Prostate gland (tissue), 2 donors: ENCODE results near the gene POP7. TPM values are rescaled to one million over a fixed set of nuclear protein-coding genes. Genes with fewer than 3 reads are reported as not detected.

Experiments used
- DNase-seq: peaks from one replicate; pipeline ENCODE4 v3.0.0-alpha.2; 2019; ENCODE audit warnings: low spot score
- H3K27ac ChIP-seq, 2 donors: fragments of 200-600 bp; sonication (generic); 2 replicates each; pipeline ENCODE4 v1.5.1; 2017 to 2019
- H3K27me3 ChIP-seq: fragments of 200-600 bp; sonication (generic); replicated peaks from 2 replicates; pipeline ENCODE4 v1.5.1; 2019; ENCODE audit not compliant: insufficient read depth
- H3K36me3 ChIP-seq, 2 donors: fragments of 200-600 bp; sonication (generic); 1 replicate in 1 of 2; 2 replicates in 1 of 2; pipeline versions ENCODE4 v1.5.1 to v1.8.1; 2017 to 2019
- H3K4me1 ChIP-seq: fragments of 200-600 bp; sonication (generic); replicated peaks from 2 replicates; pipeline ENCODE4 v1.5.1; 2019
- H3K4me3 ChIP-seq, 2 donors: fragments of 200-600 bp; sonication (generic); 2 replicates each; pipeline ENCODE4 v1.5.1; 2017 to 2019
- H3K9me3 ChIP-seq: fragments of 200-600 bp; sonication (generic); 2 replicates; pipeline ENCODE4 v1.5.1; 2017
- POLR2A ChIP-seq: fragments of 450-650 bp; IDR thresholded peaks from one replicate; pipeline ENCODE4 v1.6.1; 2016; ENCODE audit warnings: antibody characterized with exemption, mild to moderate bottlenecking
- POLR2AphosphoS5 ChIP-seq: sonication (generic); formaldehyde crosslinking; IDR thresholded peaks from one replicate; pipeline ENCODE4 v1.6.1; 2017; ENCODE audit warnings: antibody characterized with exemption
- WGBS: methylation state at CpG from one replicate; pipeline ENCODE4 v1.1.5; 2018; 5-methylcytosine and 5-hydroxymethylcytosine counted together
- intact Hi-C: fragments of 100-400 bp; cut with DNase I; formaldehyde crosslinking; loops from one replicate; pipeline ENCODE4 v1.14.2; 2022
- total RNA-seq, 2 donors: library from RNA; depleted of rRNA; stranded (reverse); fragments of >200 nt; gene quantifications; one replicate each; pipeline ENCODE4 v1.1.0, GENCODE V29; 2016
- TF ChIP-seq, protein P1 (sequence below), 4 experiments: fragments of 200-600 bp in 2 of 4; fragments of 450-650 bp in 2 of 4; sonication (generic) in 2 of 4; IDR thresholded peaks; 1 replicate in 3 of 4; 2 replicates in 1 of 4; pipeline ENCODE4 v1.5.1; 2016 to 2019; ENCODE audit warnings: antibody characterized with exemption in 4 of 4, mild to moderate bottlenecking in 2 of 4, moderate library complexity in 2 of 4

POP7 gene
- total RNA-seq, 2 donors from 2014 or later, result 41.4 to 45.2 TPM

DNA sequence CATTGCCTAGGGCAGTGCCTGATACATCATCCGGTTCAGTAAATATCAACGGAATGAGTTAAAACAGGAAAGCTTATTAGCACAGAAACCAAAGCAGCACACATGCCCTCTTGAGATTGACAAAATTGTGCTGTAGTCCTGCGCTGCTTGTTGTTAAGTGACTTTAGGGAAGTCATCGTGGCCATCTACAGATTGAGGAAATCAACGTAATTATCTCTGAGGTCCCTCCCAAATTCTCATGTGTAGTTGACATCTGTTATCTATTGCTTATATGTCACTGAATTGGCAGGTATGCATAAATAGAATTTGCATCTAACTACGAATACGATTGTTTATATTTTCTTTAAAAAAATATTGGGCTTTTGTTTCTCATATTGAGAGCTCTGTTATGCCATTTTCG, 35.8 kb upstream of the POP7 start:
- TF ChIP-seq POLR2AphosphoS5, result no peak
- no peak for TF ChIP-seq POLR2A
- TF ChIP-seq, protein P1, sequence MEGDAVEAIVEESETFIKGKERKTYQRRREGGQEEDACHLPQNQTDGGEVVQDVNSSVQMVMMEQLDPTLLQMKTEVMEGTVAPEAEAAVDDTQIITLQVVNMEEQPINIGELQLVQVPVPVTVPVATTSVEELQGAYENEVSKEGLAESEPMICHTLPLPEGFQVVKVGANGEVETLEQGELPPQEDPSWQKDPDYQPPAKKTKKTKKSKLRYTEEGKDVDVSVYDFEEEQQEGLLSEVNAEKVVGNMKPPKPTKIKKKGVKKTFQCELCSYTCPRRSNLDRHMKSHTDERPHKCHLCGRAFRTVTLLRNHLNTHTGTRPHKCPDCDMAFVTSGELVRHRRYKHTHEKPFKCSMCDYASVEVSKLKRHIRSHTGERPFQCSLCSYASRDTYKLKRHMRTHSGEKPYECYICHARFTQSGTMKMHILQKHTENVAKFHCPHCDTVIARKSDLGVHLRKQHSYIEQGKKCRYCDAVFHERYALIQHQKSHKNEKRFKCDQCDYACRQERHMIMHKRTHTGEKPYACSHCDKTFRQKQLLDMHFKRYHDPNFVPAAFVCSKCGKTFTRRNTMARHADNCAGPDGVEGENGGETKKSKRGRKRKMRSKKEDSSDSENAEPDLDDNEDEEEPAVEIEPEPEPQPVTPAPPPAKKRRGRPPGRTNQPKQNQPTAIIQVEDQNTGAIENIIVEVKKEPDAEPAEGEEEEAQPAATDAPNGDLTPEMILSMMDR (IDR thresholded peaks at IDR 0.05), result no peak

DNA sequence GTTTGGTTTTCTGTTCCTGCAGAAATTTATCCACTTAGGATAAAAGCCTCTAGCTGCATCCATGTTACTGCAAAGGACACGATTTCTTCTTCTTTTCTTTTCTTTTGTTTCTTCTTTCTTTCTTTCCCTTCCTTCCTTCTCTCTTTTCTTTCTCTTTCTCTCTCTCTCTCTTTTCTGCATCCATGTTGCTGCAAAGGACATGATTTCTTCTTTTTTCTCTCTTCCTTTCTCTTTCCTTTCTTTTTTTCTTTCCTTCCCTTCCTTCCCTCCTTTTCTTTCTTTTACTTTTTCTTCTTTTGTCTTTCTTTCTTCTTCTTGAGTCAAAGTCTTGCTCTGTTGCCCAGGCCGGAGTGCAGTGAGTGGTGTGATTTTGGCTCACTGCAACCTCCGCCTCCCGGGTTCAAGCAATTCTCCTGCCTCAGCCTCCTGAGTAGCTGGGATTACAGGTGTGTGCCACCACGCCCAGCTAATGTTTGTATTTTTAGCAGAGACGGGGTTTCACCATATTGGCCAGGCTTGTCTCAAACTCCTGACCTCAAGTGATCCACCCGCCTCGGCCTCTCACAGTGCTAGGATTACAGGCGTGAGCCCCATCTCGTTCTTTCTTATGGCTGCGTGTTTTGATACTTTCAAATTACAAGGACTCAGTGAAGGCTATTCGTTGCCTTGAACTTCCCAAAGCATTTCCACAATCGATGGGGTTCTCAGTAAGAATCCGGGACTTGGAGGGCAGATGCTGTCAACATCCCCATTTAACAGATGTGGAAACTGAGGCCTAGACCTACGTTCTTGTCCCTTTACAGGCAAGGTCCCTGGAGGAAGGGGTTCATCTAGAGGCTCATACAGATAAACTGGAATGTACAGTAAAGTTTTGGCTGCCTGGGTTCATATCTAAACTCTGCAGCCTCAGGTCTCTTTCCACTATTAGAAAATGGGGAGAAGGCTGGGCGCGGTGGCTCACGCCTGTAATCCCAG, 34.3 kb upstream of the POP7 start:
- TF ChIP-seq, protein P1 (IDR thresholded peaks at IDR 0.05), result no peak
- TF ChIP-seq POLR2AphosphoS5 (no peak), POLR2A (no peak)
- H3K9me3 ChIP-seq, result no peaks in the 10 kb centered on the region
- no peak overlapping the region for H3K4me3 ChIP-seq
- no peaks in the 10 kb centered on the region for H3K4me1 ChIP-seq
- WGBS, result 90% methylated on average over 18 of the region's 18 CpGs
- intact Hi-C loops, result loop anchor here (2.0 to 10.0 kb wide), 2 partner anchors 59 to 197 kb away; partner anchors contain the start of genes MOSPD3 and TSC22D4
- H3K36me3 ChIP-seq, result no peaks in the 10 kb centered on the region
- no peaks in the 10 kb centered on the region for H3K27me3 ChIP-seq
- H3K27ac ChIP-seq, result no peak overlapping the region
- DNase-seq, result no peak

More for the DNA sequence above, 35.8 kb upstream of the POP7 start:
- no peak overlapping the region for H3K4me3 ChIP-seq
- no peaks in the 10 kb centered on the region for H3K36me3 ChIP-seq
- H3K27ac ChIP-seq, result no peak overlapping the region
- DNase-seq, result no peak
- intact Hi-C loops, result loop anchor here (10.0 kb wide), 1 partner anchor 195 kb away; the partner anchor contains the start of gene TSC22D4
- WGBS, result 70% methylated on average over 8 of the region's 8 CpGs
- no peaks in the 10 kb centered on the region for H3K4me1 ChIP-seq
- no peaks in the 10 kb centered on the region for H3K27me3 ChIP-seq
- no peaks in the 10 kb centered on the region for H3K9me3 ChIP-seq

DNA sequence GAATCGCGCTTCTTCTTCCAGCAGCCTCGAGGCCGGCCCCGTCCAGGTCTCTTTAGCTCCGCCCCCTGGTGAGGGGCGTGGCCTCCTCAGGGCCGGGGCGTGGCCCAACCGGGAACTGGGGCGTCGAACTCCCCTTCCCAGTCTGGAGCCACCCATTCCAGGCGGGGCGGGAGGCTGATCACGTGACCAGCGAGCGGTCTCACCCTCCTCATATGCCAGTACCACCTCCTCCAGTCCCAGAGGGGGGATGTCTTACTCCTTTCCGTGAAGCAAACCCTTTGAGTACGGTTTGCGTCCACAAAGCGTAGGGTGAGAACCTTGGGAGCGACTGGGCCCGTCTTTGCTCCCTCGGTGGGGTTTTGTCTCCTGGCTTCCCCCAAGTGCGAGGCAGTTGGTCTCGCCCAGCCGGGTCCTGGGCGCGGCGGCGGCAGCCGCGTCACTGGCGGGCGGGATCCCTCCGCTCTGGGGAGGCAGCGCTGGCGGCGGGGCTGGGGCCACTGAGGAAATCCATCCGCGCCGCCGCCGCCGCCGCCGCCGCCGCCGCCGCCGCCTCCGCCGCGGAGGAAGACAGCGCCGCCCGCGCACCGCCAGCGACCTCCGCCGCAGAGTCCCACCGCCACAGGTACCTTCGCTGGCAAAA, 32.5 kb upstream of the POP7 start, which contains the start of gene GNB2:
TSS of gene GNB2 (plus strand) at position 439 of the 640 bp plus-strand sequence. CDS start 2,526 bp downstream, outside the sequence.
- Histone ChIP-seq H3K9me3 (no peaks in the 10 kb centered on the region), H3K4me3 (peak within 1 kb of the TSS; percentile 98 to 99), H3K27ac (peak within 1 kb of the TSS; percentile 99), H3K36me3 (peaks cover 5 to 10% of the 10 kb centered on the region in 2 donors), H3K27me3 (no peaks in the 10 kb centered on the region), H3K4me1 (peaks cover 4% of the 10 kb centered on the region)
- intact Hi-C loops, result loop anchor here (2.0 to 10.0 kb wide), 2 partner anchors 61 to 199 kb away; partner anchors contain the start of genes MOSPD3 and TSC22D4
- under 1% methylated on average over 53 of the region's 65 CpGs for WGBS
- peak; percentile 99 for DNase-seq
- TF ChIP-seq, protein P1 (IDR thresholded peaks at IDR 0.05), result peak in 2 of 4 experiments; percentile 13 to 17
- peak; percentile 97 for TF ChIP-seq POLR2AphosphoS5
- peak; percentile 88 for TF ChIP-seq POLR2A

DNA sequence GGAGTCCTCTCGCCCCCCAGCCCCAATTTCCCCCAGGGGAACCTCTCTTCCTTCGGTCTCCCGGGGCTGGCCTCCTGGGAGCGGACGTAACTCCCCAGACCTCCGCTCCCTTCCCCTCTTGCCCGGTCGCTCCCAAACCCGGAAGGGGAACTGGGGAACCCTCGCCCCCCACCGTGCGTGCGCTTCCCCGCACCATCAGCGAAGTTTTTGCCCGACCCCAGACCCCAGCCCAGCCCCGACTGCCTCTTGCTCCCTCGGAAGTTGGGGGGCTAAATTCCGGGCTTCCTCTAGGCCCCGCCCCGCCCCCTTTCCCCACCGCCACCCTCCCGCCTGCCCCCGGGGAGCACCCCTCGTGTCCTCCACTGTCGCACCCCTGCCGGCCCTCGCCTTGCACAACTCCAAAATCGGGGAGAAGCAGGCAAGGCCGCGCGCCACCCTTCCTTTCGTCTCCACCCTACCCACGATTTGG, 31.9 kb upstream of the POP7 start:
- peak overlapping the region; percentile 98 to 99 for H3K4me3 ChIP-seq
- H3K36me3 ChIP-seq, result peaks cover 5 to 10% of the 10 kb centered on the region in 2 donors
- no peaks in the 10 kb centered on the region for H3K9me3 ChIP-seq
- WGBS, result under 1% methylated on average over 34 of the region's 34 CpGs
- intact Hi-C loops, result loop anchor here (2.0 to 10.0 kb wide), 2 partner anchors 61 to 199 kb away; partner anchors contain the start of genes MOSPD3 and TSC22D4
- H3K27ac ChIP-seq, result peak overlapping the region; percentile 99
- TF ChIP-seq, protein P1 (IDR thresholded peaks at IDR 0.05), result no peak
- TF ChIP-seq POLR2AphosphoS5 (no peak), POLR2A (no peak)
- DNase-seq, result no peak
- H3K27me3 ChIP-seq, result no peaks in the 10 kb centered on the region
- H3K4me1 ChIP-seq, result peaks cover 9% of the 10 kb centered on the region
